CD14-positive monocyte (primary cell): Measurements from ENCODE around the gene SEPTIN3. TPM values are rescaled to one million over a fixed set of nuclear protein-coding genes. Genes with fewer than 3 reads are reported as not detected.

Experiments
- DNase-seq, 3 donors: peaks; one replicate each; pipeline ENCODE4 v3.0.0-alpha.2; 2011 to 2022
- H2AFZ ChIP-seq: 2 replicates; pipeline ENCODE4 v1.6.0; 2012; ENCODE audit warnings: mild to moderate bottlenecking, low read depth, low read length, inconsistent platforms; ENCODE audit not compliant: insufficient read depth, poor library complexity, severe bottlenecking
- H3K27ac ChIP-seq, 2 donors: 1 replicate in 1 of 2; 2 replicates in 1 of 2; pipeline ENCODE4 v1.5.1; 2012 to 2013; ENCODE audit warnings: low read length in 2 of 2, control low read depth in 1 of 2, inconsistent platforms in 1 of 2, low read depth in 1 of 2, mild to moderate bottlenecking in 1 of 2
- H3K27me3 ChIP-seq, 2 donors: one replicate each; pipeline versions ENCODE4 v1.6.0 to v1.6.1; 2011 to 2013; ENCODE audit warnings: low read length in 2 of 2; ENCODE audit not compliant: control insufficient read depth in 2 of 2, insufficient read depth in 2 of 2
- H3K36me3 ChIP-seq, 2 donors: replicated peaks in 1 of 2; 1 replicate in 1 of 2; 2 replicates in 1 of 2; pipeline versions ENCODE4 v1.5.1 to v1.6.1; 2012 to 2013; ENCODE audit warnings: low read length in 2 of 2, control low read depth in 1 of 2, inconsistent platforms in 1 of 2, mild to moderate bottlenecking in 1 of 2; ENCODE audit not compliant: insufficient read depth in 2 of 2, control insufficient read depth in 1 of 2
- H3K4me1 ChIP-seq, 2 donors: 1 replicate in 1 of 2; 2 replicates in 1 of 2; pipeline versions ENCODE4 v1.5.1 to v1.6.1; 2012 to 2013; ENCODE audit warnings: low read length in 2 of 2, control low read depth in 1 of 2, inconsistent platforms in 1 of 2, mild to moderate bottlenecking in 1 of 2, moderate library complexity in 1 of 2; ENCODE audit not compliant: insufficient read depth in 2 of 2, control insufficient read depth in 1 of 2
- H3K4me2 ChIP-seq: replicated peaks from 2 replicates; pipeline ENCODE3; 2012; ENCODE audit warnings: low read length, moderate library complexity, mild to moderate bottlenecking; ENCODE audit not compliant: poor library complexity, severe bottlenecking; ENCODE audit errors: extremely low read depth
- H3K4me3 ChIP-seq, 3 experiments: fragments of 200-600 bp in 1 of 3; sonication (generic) in 1 of 3; replicated peaks in 1 of 3; 1 replicate in 2 of 3; 2 replicates in 1 of 3; pipeline ENCODE4 v1.5.1; 2011 to 2013; ENCODE audit warnings: low read length in 3 of 3, mild to moderate bottlenecking in 3 of 3, control low read depth in 2 of 3, low read depth in 2 of 3, inconsistent platforms in 1 of 3, moderate library complexity in 1 of 3
- H3K79me2 ChIP-seq: 2 replicates; pipeline ENCODE4 v1.6.0; 2012; ENCODE audit warnings: mild to moderate bottlenecking, control low read depth, inconsistent platforms, low read length, moderate library complexity; ENCODE audit not compliant: insufficient read depth
- H3K9ac ChIP-seq: 2 replicates; pipeline ENCODE4 v1.6.0; 2017; ENCODE audit warnings: low read length, mild to moderate bottlenecking; ENCODE audit not compliant: insufficient read depth, poor library complexity, severe bottlenecking
- H3K9me3 ChIP-seq, 2 donors: replicated peaks in 1 of 2; 1 replicate in 1 of 2; 2 replicates in 1 of 2; pipeline versions ENCODE4 v1.5.1 to v1.6.1; 2012 to 2013; ENCODE audit warnings: low read length in 2 of 2, control low read depth in 1 of 2; ENCODE audit not compliant: control insufficient read depth in 1 of 2, insufficient read depth in 1 of 2
- H4K20me1 ChIP-seq: 2 replicates; pipeline ENCODE4 v1.6.0; 2012; ENCODE audit warnings: mild to moderate bottlenecking, low read length, control low read depth, moderate library complexity; ENCODE audit not compliant: insufficient read depth
- H3K27ac Mint-ChIP-seq, 7 donors: one replicate each; pipeline ENCODE4 v1.8.0; 2020; ENCODE audit warnings: mild to moderate bottlenecking in 7 of 7, mixed read lengths in 7 of 7, moderate library complexity in 6 of 7, inconsistent platforms in 2 of 7
- H3K27me3 Mint-ChIP-seq, 3 donors: one replicate each; pipeline ENCODE4 v1.8.0; 2021 to 2022; ENCODE audit warnings: low read depth in 3 of 3, mild to moderate bottlenecking in 3 of 3, mixed read lengths in 3 of 3, moderate library complexity in 3 of 3, inconsistent platforms in 1 of 3
- H3K36me3 Mint-ChIP-seq, 2 donors: one replicate each; pipeline ENCODE4 v1.8.0; 2020; ENCODE audit warnings: mixed read lengths in 2 of 2, inconsistent platforms in 1 of 2, mild to moderate bottlenecking in 1 of 2
- H3K4me1 Mint-ChIP-seq: one replicate; pipeline ENCODE4 v1.8.0; 2020; ENCODE audit warnings: mild to moderate bottlenecking, mixed read lengths
- H3K4me3 Mint-ChIP-seq, 2 donors: one replicate each; pipeline ENCODE4 v1.8.0; 2020; ENCODE audit warnings: mild to moderate bottlenecking in 2 of 2, mixed read lengths in 2 of 2, moderate library complexity in 1 of 2
- H3K9me3 Mint-ChIP-seq, 7 donors: one replicate each; pipeline ENCODE4 v1.8.0; 2020 to 2022; ENCODE audit warnings: mixed read lengths in 7 of 7, mild to moderate bottlenecking in 6 of 7, moderate library complexity in 6 of 7, inconsistent platforms in 2 of 7
- CTCF ChIP-seq: fragments of 200-600 bp; IDR thresholded peaks from one replicate; pipeline ENCODE4 v1.8.0; 2022; ENCODE audit warnings: antibody characterized with exemption, mild to moderate bottlenecking
- WGBS: methylation state at CpG from one replicate; pipeline ENCODE4 v1.1.5; 2013; ENCODE audit warnings: missing lambda C conversion rate; ENCODE audit not compliant: insufficient coverage; 5-methylcytosine and 5-hydroxymethylcytosine counted together
- intact Hi-C, 2 donors: fragments of 100-400 bp; cut with micrococcal nuclease; formaldehyde crosslinking; loops; one replicate each; pipeline versions ENCODE4 v1.15.0 to v1.15.1; 2023
- polyA plus RNA-seq, 3 donors: library from polyadenylated mRNA; depleted of rRNA in 1 of 3; unstranded in 2 of 3; stranded (reverse) in 1 of 3; fragments of 300-500 nt in 2 of 3; fragments of >200 nt in 1 of 3; fragmentation: Illumina TruSeq in 2 of 3; gene quantifications; 1 replicate in 2 of 3; 2 replicates in 1 of 3; pipeline ENCODE4 v1.2.3, GENCODE V29; 2012 to 2021

Gene SEPTIN3
- polyA plus RNA-seq, 3 donors = 0.06 to 0.20 TPM; not detected in 1

GRCh38 chr22:41936894-41937169 is 32.4 kb upstream of the SEPTIN3 start:
- Mint-ChIP-seq H3K36me3 (peaks cover 12 to 36% of the 10 kb centered on the region in 2 donors), H3K27ac (peak overlapping the region in 1 of 7 donors; percentile 7), H3K27me3 (peaks cover 0 to 3% (median 0%) of the 10 kb centered on the region in 3 donors), H3K9me3 (peaks cover 0 to 3% (median 0%) of the 10 kb centered on the region in 7 donors), H3K4me1 (peaks cover 17% of the 10 kb centered on the region), H3K4me3 (no peak overlapping the region)
- H4K20me1 ChIP-seq = no peaks in the 10 kb centered on the region
- H2AFZ ChIP-seq = no peak overlapping the region
- H3K27ac ChIP-seq = no peak overlapping the region
- H3K9me3 ChIP-seq = no peaks in the 10 kb centered on the region
- H3K27me3 ChIP-seq = no peaks in the 10 kb centered on the region
- no CpG with 5 or more reads among the region's 2 CpGs for WGBS
- no peak overlapping the region for H3K4me2 ChIP-seq
- DNase-seq = no peak
- intact Hi-C loops = no loop called here
- no peaks in the 10 kb centered on the region for H3K79me2 ChIP-seq
- H3K4me1 ChIP-seq = peaks cover 3 to 9% of the 10 kb centered on the region in 2 donors
- H3K36me3 ChIP-seq = peaks cover 7 to 15% of the 10 kb centered on the region in 2 donors
- no peak for TF ChIP-seq CTCF
- H3K9ac ChIP-seq = no peak overlapping the region
- no peak overlapping the region for H3K4me3 ChIP-seq

GRCh38 chr22:41939981-41940831 is 29.0 kb upstream of the SEPTIN3 start:
- no peak for TF ChIP-seq CTCF
- H3K36me3 Mint-ChIP-seq = peaks cover 16 to 47% of the 10 kb centered on the region in 2 donors
- intact Hi-C loops = loop anchor here (2.0 to 5.0 kb wide), 3 partner anchors 108 to 273 kb away; partner anchors contain the start of gene SREBF2 (in 1 of the 2)
- Histone ChIP-seq H3K36me3 (peaks cover 7 to 15% of the 10 kb centered on the region in 2 donors), H3K79me2 (peaks cover 3% of the 10 kb centered on the region), H3K9ac (no peak overlapping the region), H3K4me1 (peaks cover 10 to 17% of the 10 kb centered on the region in 2 donors), H3K4me3 (no peak overlapping the region), H3K27ac (no peak overlapping the region), H4K20me1 (no peaks in the 10 kb centered on the region), H3K9me3 (no peaks in the 10 kb centered on the region), H3K27me3 (no peaks in the 10 kb centered on the region), H2AFZ (peak overlapping the region; percentile 60), H3K4me2 (no peak overlapping the region)
- WGBS = 67% methylated on average over 7 of the region's 13 CpGs
- no peak overlapping the region for H3K4me3 Mint-ChIP-seq
- H3K27me3 Mint-ChIP-seq = peaks cover 0 to 3% (median 0%) of the 10 kb centered on the region in 3 donors
- H3K27ac Mint-ChIP-seq = peak overlapping the region; percentile 6 to 91 (median 72)
- H3K9me3 Mint-ChIP-seq = peaks cover 0 to 3% (median 0%) of the 10 kb centered on the region in 7 donors
- DNase-seq = peak in 1 of 3 donors; percentile 24
- peaks cover 25% of the 10 kb centered on the region for H3K4me1 Mint-ChIP-seq
